HCT116 (cell line): ENCODE data around the gene TEF. TPM values are rescaled to one million over a fixed set of nuclear protein-coding genes. Genes with fewer than 3 reads are reported as not detected.
"Not testable (repeated sequence)": the region's sequence is repeated elsewhere in the genome, so short reads cannot be mapped to it uniquely, and the experiment has no call there.

ENCODE experiments used
- ATAC-seq: fragments of 200-7000 bp; cut with Tn5 transposase; 2 replicates; pipeline ENCODE4 v1.9.1; 2020; ENCODE audit warnings: mild to moderate bottlenecking, moderate library complexity
- BruUV-seq: library from RNA; stranded (reverse); fragments of 400-500 nt; replicated peaks from 2 replicates; lab custom pipeline; 2021; lab: Mats Ljungman, UMichigan
- CTCF ChIA-PET: fragments of 300-600 bp; sonication (Branson Sonifier 250); formaldehyde crosslinking; loops from one replicate; lab custom pipeline; 2021; ENCODE audit warnings: antibody characterized with exemption; lab: Charles Lee
- POLR2A ChIA-PET: fragments of 300-600, 350-600 bp; sonication (Branson Sonifier 250); formaldehyde crosslinking; loops from one replicate; lab custom pipeline; 2021; ENCODE audit warnings: antibody characterized with exemption; lab: Charles Lee
- RAD21 ChIA-PET, 2 experiments: fragments of 300-600 bp; sonication (Branson Sonifier 250); formaldehyde crosslinking; loops; one replicate each; lab custom pipeline; 2023; ENCODE audit warnings: low total read pairs in 2 of 2; ENCODE audit not compliant: uncharacterized antibody in 2 of 2, unreplicated experiment in 2 of 2, low non-redundant PET in 1 of 2; lab: Charles Lee
- DNase-seq: peaks from one replicate; pipeline ENCODE4 v3.0.0-alpha.2; 2010; ENCODE audit warnings: low read depth, low spot score
- H2AFZ ChIP-seq: fragments of 200-600 bp; shearing (Covaris generic), sonication (generic); 2 replicates; pipeline ENCODE4 v1.6.1; 2017; ENCODE audit warnings: low read depth, mixed run types, mixed read lengths, antibody characterized with exemption, low read length; ENCODE audit not compliant: poor library complexity, severe bottlenecking
- H3K27ac ChIP-seq: 2 replicates; pipeline ENCODE4 v1.5.1; 2012; ENCODE audit warnings: low read depth, low read length
- H3K27me3 ChIP-seq: fragments of 200-600 bp; sonication (generic); 2 replicates; pipeline ENCODE4 v1.6.1; 2016; ENCODE audit warnings: mixed run types, low read length, mixed read lengths; ENCODE audit not compliant: insufficient read depth
- H3K36me3 ChIP-seq, 2 experiments: fragments of 200-500 bp in 1 of 2; fragments of 200-600 bp in 1 of 2; sonication (Bioruptor generic) in 1 of 2; sonication (generic) in 1 of 2; 2 replicates each; pipeline versions ENCODE4 v1.5.1 to v1.6.1; 2014 to 2016; ENCODE audit warnings: low read length in 2 of 2, inconsistent platforms in 1 of 2, mixed read lengths in 1 of 2, mixed run types in 1 of 2; ENCODE audit not compliant: insufficient read depth in 2 of 2, control insufficient read depth in 1 of 2
- H3K4me1 ChIP-seq, 2 experiments: fragments of 200-600 bp in 1 of 2; sonication (generic) in 1 of 2; 2 replicates each; pipeline versions ENCODE4 v1.5.1 to v1.6.1; 2012 to 2017; ENCODE audit warnings: low read length in 2 of 2, inconsistent platforms in 1 of 2, mild to moderate bottlenecking in 1 of 2, mixed read lengths in 1 of 2, mixed run types in 1 of 2, moderate library complexity in 1 of 2; ENCODE audit not compliant: insufficient read depth in 2 of 2, control insufficient read depth in 1 of 2
- H3K4me2 ChIP-seq: fragments of 200-600 bp; sonication (generic); 2 replicates; pipeline ENCODE4 v1.6.1; 2017; ENCODE audit warnings: mixed run types, low read length, mixed read lengths
- H3K4me3 ChIP-seq, 2 experiments: fragments of 200-600 bp in 1 of 2; sonication (generic) in 1 of 2; replicated peaks in 1 of 2; 2 replicates each; pipeline ENCODE4 v1.5.1; 2011 to 2016; ENCODE audit warnings: low read length in 2 of 2, control low read depth in 1 of 2, low read depth in 1 of 2, mild to moderate bottlenecking in 1 of 2, mixed read lengths in 1 of 2, mixed run types in 1 of 2
- H3K79me2 ChIP-seq: fragments of 200-600 bp; sonication (generic); 2 replicates; pipeline ENCODE4 v1.6.1; 2017; ENCODE audit warnings: mild to moderate bottlenecking, mixed run types, low read length, moderate library complexity, mixed read lengths; ENCODE audit not compliant: insufficient read depth
- H3K9ac ChIP-seq: fragments of 200-600 bp; sonication (generic); 2 replicates; pipeline ENCODE4 v1.6.1; 2016; ENCODE audit warnings: low read length, mixed read lengths
- H3K9me2 ChIP-seq: fragments of 200-600 bp; sonication (generic), shearing (Covaris generic); 2 replicates; pipeline ENCODE4 v1.6.1; 2017; ENCODE audit warnings: mixed run types, mild to moderate bottlenecking, moderate library complexity; ENCODE audit not compliant: insufficient read depth
- H3K9me3 ChIP-seq, 2 experiments: fragments of 200-500 bp in 1 of 2; fragments of 200-600 bp in 1 of 2; sonication (Bioruptor generic) in 1 of 2; sonication (generic) in 1 of 2; 2 replicates each; pipeline ENCODE4 v1.6.1; 2014 to 2017; ENCODE audit warnings: low read length in 2 of 2, mixed read lengths in 2 of 2, inconsistent platforms in 1 of 2, low read depth in 1 of 2, mild to moderate bottlenecking in 1 of 2, mixed run types in 1 of 2, moderate library complexity in 1 of 2; ENCODE audit not compliant: control insufficient read depth in 1 of 2, insufficient read depth in 1 of 2
- H4K20me1 ChIP-seq: fragments of 200-600 bp; sonication (generic), shearing (Covaris generic); 2 replicates; pipeline ENCODE4 v1.6.1; 2017; ENCODE audit warnings: mixed run types, mild to moderate bottlenecking, moderate library complexity; ENCODE audit not compliant: insufficient read depth
- POLR2AphosphoS5 ChIP-seq: IDR thresholded peaks from 2 replicates; pipeline ENCODE4 v1.6.1; 2011; ENCODE audit warnings: mild to moderate bottlenecking, low read depth, low read length, moderate library complexity
- SP1 ChIP-seq: IDR thresholded peaks from 2 replicates; pipeline ENCODE4 v1.6.1; 2012; ENCODE audit warnings: low read depth
- TCF7L2 ChIP-seq: IDR thresholded peaks from 2 replicates; pipeline ENCODE4 v1.7.0; 2011; ENCODE audit warnings: borderline replicate concordance, inconsistent platforms; ENCODE audit not compliant: insufficient read depth, insufficient read length; ENCODE audit errors: extremely low read depth
- intact Hi-C: fragments of 100-400 bp; cut with micrococcal nuclease; formaldehyde crosslinking; loops from 2 replicates; pipeline ENCODE4 v1.10.0; 2022
- total RNA-seq: library from RNA; stranded (reverse); gene quantifications from one replicate; pipeline ENCODE4 v1.2.1, GENCODE V29; 2021; ENCODE audit not compliant: unreplicated experiment

Gene TEF
- total RNA-seq, 1 experiment from 2014 or later: 16.5 TPM

DNA sequence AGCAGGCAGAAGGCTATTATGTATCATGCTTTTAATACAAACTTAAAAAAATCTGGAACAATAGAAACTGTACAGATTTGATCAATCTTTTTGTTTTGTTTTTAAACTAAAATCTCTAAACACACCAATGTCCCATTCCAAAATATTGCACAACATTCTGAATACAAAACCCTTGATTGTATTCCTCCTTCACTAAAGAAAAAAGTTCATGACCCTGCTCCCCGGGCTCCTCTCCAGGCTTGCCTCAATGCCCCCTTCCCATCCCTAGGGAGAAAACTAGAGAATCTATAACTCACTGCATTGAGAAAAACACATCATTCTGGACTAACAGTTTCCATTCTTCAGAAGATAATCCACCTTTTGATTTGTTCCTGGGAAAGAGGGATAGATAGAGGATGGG, 51.7 kb downstream of the TEF start:
- H3K27me3 ChIP-seq, H3K9ac ChIP-seq, H2AFZ ChIP-seq, H3K9me3 ChIP-seq, H3K4me1 ChIP-seq, CTCF ChIA-PET, H3K4me3 ChIP-seq, POLR2A ChIA-PET, ATAC-seq, H3K4me2 ChIP-seq, BruUV-seq, DNase-seq, H4K20me1 ChIP-seq, intact Hi-C loops, RAD21 ChIA-PET, H3K27ac ChIP-seq, H3K9me2 ChIP-seq: not testable (repeated sequence)
- Histone ChIP-seq H3K36me3 (peaks cover 26 to 27% of the 10 kb centered on the region in 2 experiments; a peak in 3 of 4 replicates), H3K79me2 (peaks cover 40% of the 10 kb centered on the region)

DNA sequence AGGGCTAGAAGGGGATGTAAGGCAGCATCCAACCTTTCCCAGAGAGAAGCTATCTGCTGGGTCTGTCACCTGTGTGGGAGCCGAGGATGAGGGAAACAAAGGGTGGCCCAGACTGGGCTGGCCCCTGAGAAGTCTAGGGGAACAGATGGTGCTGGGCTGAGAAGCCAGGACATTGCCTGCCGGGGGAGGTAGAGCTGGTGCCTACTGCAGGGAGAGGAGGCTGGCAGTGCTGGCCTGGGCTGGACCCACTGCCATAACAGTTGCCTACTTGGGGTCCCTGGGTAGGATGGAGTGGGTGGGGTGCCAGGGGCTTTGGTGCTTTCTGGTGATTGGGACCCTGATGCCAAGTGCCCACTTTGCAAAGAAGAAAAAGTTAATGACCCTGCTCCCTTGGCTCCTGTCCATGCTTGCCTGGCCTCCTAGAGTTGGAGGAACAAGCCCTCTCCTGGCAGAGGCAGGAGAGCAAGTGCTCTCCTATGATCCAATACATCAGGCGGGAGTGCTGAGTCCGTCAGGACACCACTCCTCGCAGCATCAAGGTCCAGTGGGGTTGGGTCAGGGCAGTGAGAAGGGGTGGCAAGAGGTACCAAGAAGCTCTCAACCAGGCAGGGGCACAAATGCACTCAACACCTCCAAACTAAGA, 52.7 kb downstream of the TEF start:
- H3K4me3 ChIP-seq, H2AFZ ChIP-seq, H3K27me3 ChIP-seq, ATAC-seq, intact Hi-C loops, DNase-seq, H3K9me3 ChIP-seq, RAD21 ChIA-PET, H3K9me2 ChIP-seq, CTCF ChIA-PET, H3K27ac ChIP-seq, POLR2A ChIA-PET, H3K4me1 ChIP-seq, BruUV-seq, H4K20me1 ChIP-seq, H3K4me2 ChIP-seq, H3K9ac ChIP-seq: not testable (repeated sequence)
- peaks cover 50% of the 10 kb centered on the region for H3K79me2 ChIP-seq
- H3K36me3 ChIP-seq: peaks cover 26 to 27% of the 10 kb centered on the region in 2 experiments; a peak in 3 of 4 replicates

DNA sequence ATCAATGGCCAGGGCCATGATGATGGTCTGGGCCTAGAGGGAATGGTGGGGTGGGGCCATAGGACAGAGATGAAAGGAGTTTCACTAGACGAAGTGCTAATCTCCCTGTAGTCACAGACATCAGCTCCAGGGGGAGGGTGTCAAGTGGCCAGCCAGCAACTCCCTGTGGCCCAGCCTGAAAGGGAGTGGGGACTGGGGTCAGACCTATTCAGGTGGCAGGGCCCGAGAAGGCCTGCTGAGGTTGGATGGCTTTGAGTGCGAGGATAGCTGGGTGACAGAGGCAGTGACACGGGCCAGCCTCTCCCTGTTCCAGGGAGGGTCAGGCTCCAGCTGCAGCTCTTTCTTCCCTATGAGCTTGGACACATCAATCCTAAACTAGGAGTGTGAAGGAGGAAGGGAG, 53.8 kb downstream of the TEF start:
- Histone ChIP-seq H3K27me3 (no peaks in the 10 kb centered on the region), H3K4me3 (no peak overlapping the region), H2AFZ (no peak overlapping the region)
- TF ChIP-seq SP1 (no peak), TCF7L2 (no peak), POLR2AphosphoS5 (peak; percentile 19)
- TF ChIP-seq, all 23 proteins: peak for 1
- H3K4me2 ChIP-seq: no peak overlapping the region
- no peak overlapping the region for H3K9ac ChIP-seq
- RAD21 ChIA-PET: no interaction called here
- ATAC-seq (no peak), DNase-seq (no peak)
- intact Hi-C loops: no loop called here
- H3K9me2 ChIP-seq: no peaks in the 10 kb centered on the region
- peaks cover 4% of the 10 kb centered on the region; the same call in 1 of the 2 replicates for H4K20me1 ChIP-seq
- no peaks in the 10 kb centered on the region for H3K9me3 ChIP-seq
- H3K36me3 ChIP-seq: peaks cover 26 to 27% of the 10 kb centered on the region in 2 experiments; a peak in 3 of 4 replicates
- BruUV-seq: no TSS peak
- POLR2A ChIA-PET: interaction anchor here (1.5 kb wide), 1 partner anchor 11 kb away, joined by 8 read pairs; the partner anchor contains the start of gene TOB2
- no peaks in the 10 kb centered on the region for H3K4me1 ChIP-seq
- H3K27ac ChIP-seq: no peak overlapping the region
- peaks cover 61% of the 10 kb centered on the region for H3K79me2 ChIP-seq
- CTCF ChIA-PET: no interaction called here
